ENCODE results near the gene DHX57. TPM values are rescaled to one million over a fixed set of nuclear protein-coding genes. Genes with fewer than 3 reads are reported as not detected.
A peak's percentile ranks its signal among the peaks of the same experiment; 100 is the strongest.

DHX57 gene
- total and polyA plus RNA-seq, 2 experiments from 2014 or later: 13.3 to 32.9 TPM

DNA sequence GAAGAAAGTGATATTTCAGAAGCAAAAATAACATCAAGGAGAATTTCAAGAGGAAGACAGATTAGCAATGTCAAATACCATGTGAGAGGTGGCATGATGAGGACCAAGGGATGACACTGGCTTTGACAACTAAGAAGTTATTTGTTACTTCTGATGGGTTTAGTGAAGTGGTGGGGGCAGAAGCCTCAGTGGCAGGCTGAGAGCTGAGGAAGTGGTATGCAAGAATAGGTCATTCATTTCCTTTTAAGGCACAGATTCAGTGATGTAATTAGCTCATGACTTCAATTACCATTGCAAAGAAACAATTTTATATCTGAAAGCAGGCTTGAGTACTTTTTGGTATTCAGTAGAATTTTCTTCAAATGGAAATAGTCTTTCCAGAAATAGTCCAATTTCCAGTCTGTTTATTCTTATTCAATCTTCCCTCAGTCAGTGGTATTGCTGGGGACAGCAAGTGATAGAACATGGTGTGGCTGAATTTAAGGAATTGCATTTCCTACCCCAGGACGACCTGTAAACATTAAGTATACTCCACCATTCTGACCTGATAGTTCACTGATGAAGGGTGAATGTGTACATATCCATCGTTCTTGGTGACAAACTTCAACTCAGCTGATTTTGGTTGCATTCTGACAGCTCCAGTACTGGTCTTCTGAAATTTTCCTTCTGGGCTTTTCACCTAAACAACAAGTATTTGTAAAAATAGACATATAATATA, 69.6 kb downstream of the DHX57 start:
- H4K20me1 ChIP-seq (replicated peaks; ENCODE audit: insufficient read depth): no peaks in the 10 kb centered on the region
- no peak overlapping the region for H3K27ac Mint-ChIP-seq
- H3K4me2 ChIP-seq: no peak overlapping the region
- no peaks in the 10 kb centered on the region for H3F3A ChIP-seq (replicated peaks; ENCODE audit: low read depth)
- no peaks in the 10 kb centered on the region for H3K9me3 Mint-ChIP-seq
- H3K4me1 Mint-ChIP-seq: no peaks in the 10 kb centered on the region
- no peak for ATAC-seq
- H3K36me3 ChIP-seq (ENCODE audit: insufficient read depth): 0 out of 2 replicates have a peak, but pooled peaks cover 4% of the 10 kb centered on the region
- peaks cover under 1% of the 10 kb centered on the region for H3K27me3 Mint-ChIP-seq (ENCODE audit: insufficient read depth, low read depth, poor library complexity)
- no peak for TF ChIP-seq JUNB (IDR thresholded peaks at IDR 0.05; ENCODE audit: unreplicated experiment)
- TF ChIP-seq, protein P1, sequence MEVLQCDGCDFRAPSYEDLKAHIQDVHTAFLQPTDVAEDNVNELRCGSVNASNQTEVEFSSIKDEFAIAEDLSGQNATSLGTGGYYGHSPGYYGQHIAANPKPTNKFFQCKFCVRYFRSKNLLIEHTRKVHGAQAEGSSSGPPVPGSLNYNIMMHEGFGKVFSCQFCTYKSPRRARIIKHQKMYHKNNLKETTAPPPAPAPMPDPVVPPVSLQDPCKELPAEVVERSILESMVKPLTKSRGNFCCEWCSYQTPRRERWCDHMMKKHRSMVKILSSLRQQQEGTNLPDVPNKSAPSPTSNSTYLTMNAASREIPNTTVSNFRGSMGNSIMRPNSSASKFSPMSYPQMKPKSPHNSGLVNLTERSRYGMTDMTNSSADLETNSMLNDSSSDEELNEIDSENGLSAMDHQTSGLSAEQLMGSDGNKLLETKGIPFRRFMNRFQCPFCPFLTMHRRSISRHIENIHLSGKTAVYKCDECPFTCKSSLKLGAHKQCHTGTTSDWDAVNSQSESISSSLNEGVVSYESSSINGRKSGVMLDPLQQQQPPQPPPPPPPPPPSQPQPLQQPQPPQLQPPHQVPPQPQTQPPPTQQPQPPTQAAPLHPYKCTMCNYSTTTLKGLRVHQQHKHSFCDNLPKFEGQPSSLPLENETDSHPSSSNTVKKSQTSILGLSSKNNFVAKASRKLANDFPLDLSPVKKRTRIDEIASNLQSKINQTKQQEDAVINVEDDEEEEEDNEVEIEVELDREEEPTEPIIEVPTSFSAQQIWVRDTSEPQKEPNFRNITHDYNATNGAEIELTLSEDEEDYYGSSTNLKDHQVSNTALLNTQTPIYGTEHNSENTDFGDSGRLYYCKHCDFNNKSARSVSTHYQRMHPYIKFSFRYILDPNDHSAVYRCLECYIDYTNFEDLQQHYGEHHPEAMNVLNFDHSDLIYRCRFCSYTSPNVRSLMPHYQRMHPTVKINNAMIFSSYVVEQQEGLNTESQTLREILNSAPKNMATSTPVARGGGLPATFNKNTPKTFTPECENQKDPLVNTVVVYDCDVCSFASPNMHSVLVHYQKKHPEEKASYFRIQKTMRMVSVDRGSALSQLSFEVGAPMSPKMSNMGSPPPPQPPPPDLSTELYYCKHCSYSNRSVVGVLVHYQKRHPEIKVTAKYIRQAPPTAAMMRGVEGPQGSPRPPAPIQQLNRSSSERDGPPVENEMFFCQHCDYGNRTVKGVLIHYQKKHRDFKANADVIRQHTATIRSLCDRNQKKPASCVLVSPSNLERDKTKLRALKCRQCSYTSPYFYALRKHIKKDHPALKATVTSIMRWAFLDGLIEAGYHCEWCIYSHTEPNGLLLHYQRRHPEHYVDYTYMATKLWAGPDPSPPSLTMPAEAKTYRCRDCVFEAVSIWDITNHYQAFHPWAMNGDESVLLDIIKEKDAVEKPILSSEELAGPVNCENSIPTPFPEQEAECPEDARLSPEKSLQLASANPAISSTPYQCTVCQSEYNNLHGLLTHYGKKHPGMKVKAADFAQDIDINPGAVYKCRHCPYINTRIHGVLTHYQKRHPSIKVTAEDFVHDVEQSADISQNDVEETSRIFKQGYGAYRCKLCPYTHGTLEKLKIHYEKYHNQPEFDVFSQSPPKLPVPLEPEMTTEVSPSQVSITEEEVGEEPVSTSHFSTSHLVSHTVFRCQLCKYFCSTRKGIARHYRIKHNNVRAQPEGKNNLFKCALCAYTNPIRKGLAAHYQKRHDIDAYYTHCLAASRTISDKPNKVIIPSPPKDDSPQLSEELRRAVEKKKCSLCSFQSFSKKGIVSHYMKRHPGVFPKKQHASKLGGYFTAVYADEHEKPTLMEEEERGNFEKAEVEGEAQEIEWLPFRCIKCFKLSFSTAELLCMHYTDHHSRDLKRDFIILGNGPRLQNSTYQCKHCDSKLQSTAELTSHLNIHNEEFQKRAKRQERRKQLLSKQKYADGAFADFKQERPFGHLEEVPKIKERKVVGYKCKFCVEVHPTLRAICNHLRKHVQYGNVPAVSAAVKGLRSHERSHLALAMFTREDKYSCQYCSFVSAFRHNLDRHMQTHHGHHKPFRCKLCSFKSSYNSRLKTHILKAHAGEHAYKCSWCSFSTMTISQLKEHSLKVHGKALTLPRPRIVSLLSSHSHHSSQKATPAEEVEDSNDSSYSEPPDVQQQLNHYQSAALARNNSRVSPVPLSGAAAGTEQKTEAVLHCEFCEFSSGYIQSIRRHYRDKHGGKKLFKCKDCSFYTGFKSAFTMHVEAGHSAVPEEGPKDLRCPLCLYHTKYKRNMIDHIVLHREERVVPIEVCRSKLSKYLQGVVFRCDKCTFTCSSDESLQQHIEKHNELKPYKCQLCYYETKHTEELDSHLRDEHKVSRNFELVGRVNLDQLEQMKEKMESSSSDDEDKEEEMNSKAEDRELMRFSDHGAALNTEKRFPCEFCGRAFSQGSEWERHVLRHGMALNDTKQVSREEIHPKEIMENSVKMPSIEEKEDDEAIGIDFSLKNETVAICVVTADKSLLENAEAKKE (CRISPR knock-in tag; IDR thresholded peaks at IDR 0.05): no peak
- no peak for TF ChIP-seq STAT1 (IDR thresholded peaks at IDR 0.05; ENCODE audit: unreplicated experiment)
- no peak for TF ChIP-seq EZH2 (IDR thresholded peaks at IDR 0.05; ENCODE audit: low read depth, unreplicated experiment)
- no peak for TF ChIP-seq CREB1 (CRISPR knock-in tag; IDR thresholded peaks at IDR 0.05; ENCODE audit: low read depth)
- TF ChIP-seq EZH2phosphoT487 (IDR thresholded peaks at IDR 0.05; ENCODE audit: unreplicated experiment): no peak
- TF ChIP-seq ZNF114 (CRISPR knock-in tag; IDR thresholded peaks at IDR 0.05): no peak
- no peak for TF ChIP-seq POLR2AphosphoS5 (IDR thresholded peaks at IDR 0.05; ENCODE audit: low read depth)
- TF ChIP-seq, protein P2, sequence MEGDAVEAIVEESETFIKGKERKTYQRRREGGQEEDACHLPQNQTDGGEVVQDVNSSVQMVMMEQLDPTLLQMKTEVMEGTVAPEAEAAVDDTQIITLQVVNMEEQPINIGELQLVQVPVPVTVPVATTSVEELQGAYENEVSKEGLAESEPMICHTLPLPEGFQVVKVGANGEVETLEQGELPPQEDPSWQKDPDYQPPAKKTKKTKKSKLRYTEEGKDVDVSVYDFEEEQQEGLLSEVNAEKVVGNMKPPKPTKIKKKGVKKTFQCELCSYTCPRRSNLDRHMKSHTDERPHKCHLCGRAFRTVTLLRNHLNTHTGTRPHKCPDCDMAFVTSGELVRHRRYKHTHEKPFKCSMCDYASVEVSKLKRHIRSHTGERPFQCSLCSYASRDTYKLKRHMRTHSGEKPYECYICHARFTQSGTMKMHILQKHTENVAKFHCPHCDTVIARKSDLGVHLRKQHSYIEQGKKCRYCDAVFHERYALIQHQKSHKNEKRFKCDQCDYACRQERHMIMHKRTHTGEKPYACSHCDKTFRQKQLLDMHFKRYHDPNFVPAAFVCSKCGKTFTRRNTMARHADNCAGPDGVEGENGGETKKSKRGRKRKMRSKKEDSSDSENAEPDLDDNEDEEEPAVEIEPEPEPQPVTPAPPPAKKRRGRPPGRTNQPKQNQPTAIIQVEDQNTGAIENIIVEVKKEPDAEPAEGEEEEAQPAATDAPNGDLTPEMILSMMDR (conservative IDR thresholded peaks at IDR 0.05; ENCODE audit: low read depth in 2 of 2): no peak
- no peak for TF ChIP-seq ZNF331 (CRISPR knock-in tag; IDR thresholded peaks at IDR 0.05; ENCODE audit: low read depth)
- TF ChIP-seq, protein P3, sequence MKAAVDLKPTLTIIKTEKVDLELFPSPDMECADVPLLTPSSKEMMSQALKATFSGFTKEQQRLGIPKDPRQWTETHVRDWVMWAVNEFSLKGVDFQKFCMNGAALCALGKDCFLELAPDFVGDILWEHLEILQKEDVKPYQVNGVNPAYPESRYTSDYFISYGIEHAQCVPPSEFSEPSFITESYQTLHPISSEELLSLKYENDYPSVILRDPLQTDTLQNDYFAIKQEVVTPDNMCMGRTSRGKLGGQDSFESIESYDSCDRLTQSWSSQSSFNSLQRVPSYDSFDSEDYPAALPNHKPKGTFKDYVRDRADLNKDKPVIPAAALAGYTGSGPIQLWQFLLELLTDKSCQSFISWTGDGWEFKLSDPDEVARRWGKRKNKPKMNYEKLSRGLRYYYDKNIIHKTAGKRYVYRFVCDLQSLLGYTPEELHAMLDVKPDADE (IDR thresholded peaks at IDR 0.05): no peak
- TF ChIP-seq, protein P4, sequence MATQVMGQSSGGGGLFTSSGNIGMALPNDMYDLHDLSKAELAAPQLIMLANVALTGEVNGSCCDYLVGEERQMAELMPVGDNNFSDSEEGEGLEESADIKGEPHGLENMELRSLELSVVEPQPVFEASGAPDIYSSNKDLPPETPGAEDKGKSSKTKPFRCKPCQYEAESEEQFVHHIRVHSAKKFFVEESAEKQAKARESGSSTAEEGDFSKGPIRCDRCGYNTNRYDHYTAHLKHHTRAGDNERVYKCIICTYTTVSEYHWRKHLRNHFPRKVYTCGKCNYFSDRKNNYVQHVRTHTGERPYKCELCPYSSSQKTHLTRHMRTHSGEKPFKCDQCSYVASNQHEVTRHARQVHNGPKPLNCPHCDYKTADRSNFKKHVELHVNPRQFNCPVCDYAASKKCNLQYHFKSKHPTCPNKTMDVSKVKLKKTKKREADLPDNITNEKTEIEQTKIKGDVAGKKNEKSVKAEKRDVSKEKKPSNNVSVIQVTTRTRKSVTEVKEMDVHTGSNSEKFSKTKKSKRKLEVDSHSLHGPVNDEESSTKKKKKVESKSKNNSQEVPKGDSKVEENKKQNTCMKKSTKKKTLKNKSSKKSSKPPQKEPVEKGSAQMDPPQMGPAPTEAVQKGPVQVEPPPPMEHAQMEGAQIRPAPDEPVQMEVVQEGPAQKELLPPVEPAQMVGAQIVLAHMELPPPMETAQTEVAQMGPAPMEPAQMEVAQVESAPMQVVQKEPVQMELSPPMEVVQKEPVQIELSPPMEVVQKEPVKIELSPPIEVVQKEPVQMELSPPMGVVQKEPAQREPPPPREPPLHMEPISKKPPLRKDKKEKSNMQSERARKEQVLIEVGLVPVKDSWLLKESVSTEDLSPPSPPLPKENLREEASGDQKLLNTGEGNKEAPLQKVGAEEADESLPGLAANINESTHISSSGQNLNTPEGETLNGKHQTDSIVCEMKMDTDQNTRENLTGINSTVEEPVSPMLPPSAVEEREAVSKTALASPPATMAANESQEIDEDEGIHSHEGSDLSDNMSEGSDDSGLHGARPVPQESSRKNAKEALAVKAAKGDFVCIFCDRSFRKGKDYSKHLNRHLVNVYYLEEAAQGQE (IDR thresholded peaks at IDR 0.05; ENCODE audit: unreplicated experiment): no peak
- no peak for TF ChIP-seq NANOG (IDR thresholded peaks at IDR 0.05; ENCODE audit: borderline replicate concordance)
- H2AFZ ChIP-seq: no peak overlapping the region
- no peaks in the 10 kb centered on the region for H3K79me2 ChIP-seq (replicated peaks; ENCODE audit: insufficient read depth)
- no peak for DNase-seq (ENCODE audit: low spot score)
- 0 out of 2 replicates have a peak overlapping the region, but pooled peaks have one; percentile 55 for H3K27ac ChIP-seq (ENCODE audit: low read depth)
- no peak overlapping the region for H3K4me3 ChIP-seq
- H3K36me3 Mint-ChIP-seq (ENCODE audit: low read depth): peaks cover 19% of the 10 kb centered on the region
- H3K27me3 ChIP-seq (ENCODE audit: insufficient read depth): no peaks in the 10 kb centered on the region
- H3K4me1 ChIP-seq (ENCODE audit: insufficient read depth): no peaks in the 10 kb centered on the region
- no peak overlapping the region for H3K4me3 Mint-ChIP-seq
- H3K9me2 ChIP-seq (ENCODE audit: insufficient read depth): no peaks in the 10 kb centered on the region

Measured in GM23338 (cell line).